ENCODE measurements around the gene LYPD5.

LYPD5 gene

GRCh38 chr19:43748685-43749084, 53.6 kb downstream of the LYPD5 start:
- Histone ChIP-seq H3K9ac (ENCODE audit: low read length) (no peak overlapping the region), H2BK120ac (ENCODE audit: insufficient read depth, low read length, poor library complexity) (no peak overlapping the region), H3K79me2 (ENCODE audit: control insufficient read depth, insufficient read depth, low read length, poor library complexity) (no peaks in the 10 kb centered on the region), H2BK12ac (ENCODE audit: low read length) (no peak overlapping the region), H3K79me1 (ENCODE audit: low read length) (peaks cover 16% of the 10 kb centered on the region), H3K14ac (ENCODE audit: low read length) (no peak overlapping the region), H4K8ac (ENCODE audit: low read depth, low read length) (no peak overlapping the region), H3K36me3 (ENCODE audit: control insufficient read depth in 1 of 2, insufficient read depth in 2 of 2, low read length in 2 of 2) (peaks cover 40 to 53% of the 10 kb centered on the region in 2 experiments), H3K27me3 (ENCODE audit: insufficient read depth, low read length) (no peaks in the 10 kb centered on the region), H4K91ac (ENCODE audit: low read depth, low read length) (no peak overlapping the region), H2AK5ac (ENCODE audit: low read length) (no peak overlapping the region), H3K9me3 (ENCODE audit: insufficient read depth, low read depth, low read length) (no peaks in the 10 kb centered on the region), H4K12ac (ENCODE audit: low read depth, low read length) (no peak overlapping the region), H3K4me2 (ENCODE audit: low read length) (no peak overlapping the region), H3K4ac (ENCODE audit: low read depth, low read length) (no peak overlapping the region), H3K27ac (ENCODE audit: low read depth, low read length) (no peak overlapping the region), H2AFZ (ENCODE audit: insufficient read depth, low read length, poor library complexity) (no peak overlapping the region), H3K4me3 (ENCODE audit: low read depth, low read length) (no peak overlapping the region), H2BK5ac (ENCODE audit: low read depth, low read length, poor library complexity) (no peak overlapping the region), H3K18ac (ENCODE audit: low read length) (no peak overlapping the region), H3K4me1 (ENCODE audit: control insufficient read depth in 1 of 2, insufficient read depth in 2 of 2, low read length in 2 of 2) (peaks cover 19 to 29% of the 10 kb centered on the region in 2 experiments), H3K23ac (ENCODE audit: low read length) (no peak overlapping the region)
- no peak for DNase-seq
- WGBS (ENCODE audit: extremely low coverage, insufficient coverage, insufficient read length), result no CpG with 5 or more reads among the region's 4 CpGs

GRCh38 chr19:43748205-43748594, 54.0 kb downstream of the LYPD5 start:
- H2BK120ac ChIP-seq (ENCODE audit: insufficient read depth, low read length, poor library complexity), result no peak overlapping the region
- H3K79me1 ChIP-seq (ENCODE audit: low read length), result peaks cover 12% of the 10 kb centered on the region
- H3K36me3 ChIP-seq (ENCODE audit: control insufficient read depth in 1 of 2, insufficient read depth in 2 of 2, low read length in 2 of 2), result peaks cover 43 to 57% of the 10 kb centered on the region in 2 experiments
- peak overlapping the region; percentile 48 for H3K18ac ChIP-seq (ENCODE audit: low read length)
- no peak overlapping the region for H2AK5ac ChIP-seq (ENCODE audit: low read length)
- no peak overlapping the region for H3K4me2 ChIP-seq (ENCODE audit: low read length)
- no peak overlapping the region for H3K4ac ChIP-seq (ENCODE audit: low read depth, low read length)
- H3K4me3 ChIP-seq (ENCODE audit: low read depth, low read length), result no peak overlapping the region
- H3K27me3 ChIP-seq (ENCODE audit: insufficient read depth, low read length), result no peaks in the 10 kb centered on the region
- no peak for DNase-seq
- no peak overlapping the region for H4K12ac ChIP-seq (ENCODE audit: low read depth, low read length)
- no peak overlapping the region for H3K23ac ChIP-seq (ENCODE audit: low read length)
- H3K9ac ChIP-seq (ENCODE audit: low read length), result no peak overlapping the region
- peaks cover 15 to 25% of the 10 kb centered on the region in 2 experiments for H3K4me1 ChIP-seq (ENCODE audit: control insufficient read depth in 1 of 2, insufficient read depth in 2 of 2, low read length in 2 of 2)
- H3K9me3 ChIP-seq (ENCODE audit: insufficient read depth, low read depth, low read length), result no peaks in the 10 kb centered on the region
- H3K14ac ChIP-seq (ENCODE audit: low read length), result no peak overlapping the region
- H3K27ac ChIP-seq (ENCODE audit: low read depth, low read length), result no peak overlapping the region
- peak overlapping the region; percentile 29 for H4K91ac ChIP-seq (ENCODE audit: low read depth, low read length)
- no CpG with 5 or more reads among the region's 4 CpGs for WGBS (ENCODE audit: extremely low coverage, insufficient coverage, insufficient read length)
- peak overlapping the region; percentile 35 for H2BK12ac ChIP-seq (ENCODE audit: low read length)
- no peak overlapping the region for H4K8ac ChIP-seq (ENCODE audit: low read depth, low read length)
- H2AFZ ChIP-seq (ENCODE audit: insufficient read depth, low read length, poor library complexity), result no peak overlapping the region
- no peaks in the 10 kb centered on the region for H3K79me2 ChIP-seq (ENCODE audit: control insufficient read depth, insufficient read depth, low read length, poor library complexity)
- no peak overlapping the region for H2BK5ac ChIP-seq (ENCODE audit: low read depth, low read length, poor library complexity)

GRCh38 chr19:43747557-43748204, 54.6 kb downstream of the LYPD5 start:
- H2BK12ac ChIP-seq (ENCODE audit: low read length), result no peak overlapping the region
- no peaks in the 10 kb centered on the region for H3K79me2 ChIP-seq (ENCODE audit: control insufficient read depth, insufficient read depth, low read length, poor library complexity)
- WGBS (ENCODE audit: extremely low coverage, insufficient coverage, insufficient read length), result no CpG with 5 or more reads among the region's 16 CpGs
- H3K4me1 ChIP-seq (ENCODE audit: control insufficient read depth in 1 of 2, insufficient read depth in 2 of 2, low read length in 2 of 2), result peaks cover 15 to 24% of the 10 kb centered on the region in 2 experiments
- H3K79me1 ChIP-seq (ENCODE audit: low read length), result peaks cover 11% of the 10 kb centered on the region
- H2AK5ac ChIP-seq (ENCODE audit: low read length), result no peak overlapping the region
- no peak overlapping the region for H2BK5ac ChIP-seq (ENCODE audit: low read depth, low read length, poor library complexity)
- no peaks in the 10 kb centered on the region for H3K27me3 ChIP-seq (ENCODE audit: insufficient read depth, low read length)
- no peak overlapping the region for H4K12ac ChIP-seq (ENCODE audit: low read depth, low read length)
- H3K4me3 ChIP-seq (ENCODE audit: low read depth, low read length), result no peak overlapping the region
- DNase-seq, result no peak
- no peak overlapping the region for H3K14ac ChIP-seq (ENCODE audit: low read length)
- H3K9me3 ChIP-seq (ENCODE audit: insufficient read depth, low read depth, low read length), result no peaks in the 10 kb centered on the region
- peaks cover 45 to 61% of the 10 kb centered on the region in 2 experiments for H3K36me3 ChIP-seq (ENCODE audit: control insufficient read depth in 1 of 2, insufficient read depth in 2 of 2, low read length in 2 of 2)
- H3K18ac ChIP-seq (ENCODE audit: low read length), result no peak overlapping the region
- no peak overlapping the region for H4K91ac ChIP-seq (ENCODE audit: low read depth, low read length)
- no peak overlapping the region for H2BK120ac ChIP-seq (ENCODE audit: insufficient read depth, low read length, poor library complexity)
- H3K9ac ChIP-seq (ENCODE audit: low read length), result no peak overlapping the region
- no peak overlapping the region for H3K4me2 ChIP-seq (ENCODE audit: low read length)
- no peak overlapping the region for H3K4ac ChIP-seq (ENCODE audit: low read depth, low read length)
- H3K23ac ChIP-seq (ENCODE audit: low read length), result no peak overlapping the region
- no peak overlapping the region for H4K8ac ChIP-seq (ENCODE audit: low read depth, low read length)
- H2AFZ ChIP-seq (ENCODE audit: insufficient read depth, low read length, poor library complexity), result no peak overlapping the region
- no peak overlapping the region for H3K27ac ChIP-seq (ENCODE audit: low read depth, low read length)

All from trophoblast cell (in vitro differentiated cells and primary cell).